H1 (cell line): Measurements from ENCODE around the gene COL5A1. TPM values are rescaled to one million over a fixed set of nuclear protein-coding genes. Genes with fewer than 3 reads are reported as not detected.

Experiments
- CTCF ChIA-PET: fragments of 300-600 bp; sonication (Branson Sonifier 250); formaldehyde crosslinking; loops from one replicate; lab custom pipeline; 2021; ENCODE audit not compliant: partially characterized antibody; lab: Charles Lee
- POLR2A ChIA-PET: fragments of 300-600 bp; sonication (Branson Sonifier 250); formaldehyde crosslinking; loops from one replicate; lab custom pipeline; 2021; ENCODE audit warnings: inconsistent platforms; ENCODE audit not compliant: partially characterized antibody; lab: Charles Lee
- DNase-seq, 2 experiments: peaks; one replicate each; pipeline versions ENCODE4 v3.0.0 to v3.0.0-alpha.2; 2010 to 2022; ENCODE audit warnings: low spot score in 2 of 2, low read depth in 1 of 2, mixed read lengths in 1 of 2
- FAIRE-seq: peaks from 2 replicates; lab custom pipeline; 2011; peaks lifted over from hg19 to GRCh38; lab: Jason Lieb, UNC
- H2AFZ ChIP-seq: 2 replicates; pipeline ENCODE4 v1.8.1; 2012; ENCODE audit warnings: low read length, inconsistent platforms
- H2AK5ac ChIP-seq: 2 replicates; pipeline ENCODE4 v1.6.1; 2013; ENCODE audit warnings: low read depth, low read length
- H2BK120ac ChIP-seq: replicated peaks from 2 replicates; pipeline ENCODE3; 2013; ENCODE audit warnings: low read depth, low read length, inconsistent platforms
- H2BK12ac ChIP-seq: 2 replicates; pipeline ENCODE4 v1.6.1; 2013; ENCODE audit warnings: low read depth, low read length
- H2BK15ac ChIP-seq: 2 replicates; pipeline ENCODE4 v1.6.1; 2013; ENCODE audit warnings: low read length
- H2BK20ac ChIP-seq: 2 replicates; pipeline ENCODE4 v1.6.1; 2013; ENCODE audit warnings: low read length
- H2BK5ac ChIP-seq: 2 replicates; pipeline ENCODE4 v1.6.1; 2013; ENCODE audit warnings: low read depth, low read length
- H3K14ac ChIP-seq: 2 replicates; pipeline ENCODE4 v1.6.1; 2013; ENCODE audit warnings: inconsistent platforms; ENCODE audit not compliant: insufficient read length
- H3K18ac ChIP-seq: 2 replicates; pipeline ENCODE4 v1.6.1; 2013; ENCODE audit warnings: low read length; ENCODE audit errors: extremely low read depth
- H3K23ac ChIP-seq: 2 replicates; pipeline ENCODE4 v1.6.1; 2013; ENCODE audit warnings: inconsistent platforms; ENCODE audit not compliant: insufficient read length
- H3K23me2 ChIP-seq: 2 replicates; pipeline ENCODE4 v1.6.1; 2013; ENCODE audit warnings: low read depth, low read length
- H3K27ac ChIP-seq: 2 replicates; pipeline ENCODE4 v1.6.1; 2011; ENCODE audit warnings: low read depth, low read length, inconsistent platforms
- H3K27me3 ChIP-seq, 4 experiments: replicated peaks in 1 of 4; 1 replicate in 1 of 4; 2 replicates in 3 of 4; pipeline versions ENCODE4 v1.6.1 to v1.8.1; 2011 to 2013; ENCODE audit warnings: low read length in 3 of 4, mild to moderate bottlenecking in 3 of 4, inconsistent platforms in 2 of 4, mixed read lengths in 2 of 4, moderate library complexity in 1 of 4; ENCODE audit not compliant: control insufficient read depth in 3 of 4, insufficient read depth in 3 of 4; ENCODE audit errors: extremely low read depth in 1 of 4
- H3K36me3 ChIP-seq, 4 experiments: 2 replicates each; pipeline versions ENCODE4 v1.6.1 to v1.8.1; 2011 to 2013; ENCODE audit warnings: mild to moderate bottlenecking in 4 of 4, low read length in 3 of 4, moderate library complexity in 2 of 4, control low read depth in 1 of 4, inconsistent platforms in 1 of 4; ENCODE audit not compliant: insufficient read depth in 4 of 4, control insufficient read depth in 2 of 4
- H3K4ac ChIP-seq: replicated peaks from 2 replicates; pipeline ENCODE3; 2013; ENCODE audit warnings: low read length, low read depth, mixed read lengths, inconsistent platforms; ENCODE audit not compliant: insufficient read length
- H3K4me1 ChIP-seq, 4 experiments: replicated peaks in 1 of 4; 1 replicate in 1 of 4; 2 replicates in 3 of 4; pipeline versions ENCODE4 v1.6.1 to v1.8.1; 2011 to 2013; ENCODE audit warnings: low read length in 3 of 4, inconsistent platforms in 2 of 4, mixed read lengths in 1 of 4; ENCODE audit not compliant: insufficient read depth in 4 of 4, control insufficient read depth in 3 of 4
- H3K4me2 ChIP-seq, 2 experiments: 2 replicates each; pipeline versions ENCODE4 v1.6.1 to v1.8.1; 2011 to 2013; ENCODE audit warnings: low read depth in 2 of 2, low read length in 2 of 2, control low read depth in 1 of 2, inconsistent platforms in 1 of 2, mild to moderate bottlenecking in 1 of 2; ENCODE audit not compliant: insufficient read depth in 1 of 2
- H3K4me3 ChIP-seq, 4 experiments: fragments of 200-600, 300-600 bp in 1 of 4; sonication (generic), shearing (Covaris generic), sonication (Bioruptor Twin) in 1 of 4; 2 replicates each; pipeline versions ENCODE4 v1.5.1 to v1.8.1; 2011 to 2016; ENCODE audit warnings: low read length in 4 of 4, low read depth in 3 of 4, control low read depth in 2 of 4, inconsistent platforms in 2 of 4, mild to moderate bottlenecking in 2 of 4, mixed read lengths in 1 of 4, moderate library complexity in 1 of 4; ENCODE audit not compliant: insufficient read depth in 2 of 4; ENCODE audit errors: extremely low read depth in 1 of 4
- H3K56ac ChIP-seq: replicated peaks from 2 replicates; pipeline ENCODE3; 2013; ENCODE audit warnings: low read depth, mild to moderate bottlenecking, mixed read lengths, low read length, inconsistent platforms; ENCODE audit not compliant: insufficient read length
- H3K79me1 ChIP-seq: 2 replicates; pipeline ENCODE4 v1.6.1; 2013; ENCODE audit warnings: low read depth, low read length, control low read depth
- H3K79me2 ChIP-seq, 2 experiments: 2 replicates each; pipeline versions ENCODE4 v1.6.1 to v1.8.1; 2012 to 2013; ENCODE audit warnings: low read length in 2 of 2, mild to moderate bottlenecking in 2 of 2, inconsistent platforms in 1 of 2; ENCODE audit not compliant: insufficient read depth in 2 of 2, control insufficient read depth in 1 of 2
- H3K9ac ChIP-seq, 4 experiments: replicated peaks in 1 of 4; 1 replicate in 1 of 4; 2 replicates in 3 of 4; pipeline versions ENCODE4 v1.6.1 to v1.8.1; 2011 to 2013; ENCODE audit warnings: low read depth in 3 of 4, low read length in 3 of 4, control low read depth in 2 of 4, mild to moderate bottlenecking in 2 of 4, moderate library complexity in 2 of 4, inconsistent platforms in 1 of 4; ENCODE audit errors: extremely low read depth in 1 of 4
- H3K9me3 ChIP-seq, 2 experiments: 2 replicates each; pipeline versions ENCODE4 v1.6.1 to v1.8.1; 2012 to 2013; ENCODE audit warnings: mild to moderate bottlenecking in 2 of 2, moderate library complexity in 2 of 2, control low read depth in 1 of 2, inconsistent platforms in 1 of 2, low read depth in 1 of 2, low read length in 1 of 2, mixed read lengths in 1 of 2; ENCODE audit not compliant: insufficient read depth in 2 of 2
- H4K20me1 ChIP-seq, 2 experiments: replicated peaks in 1 of 2; 2 replicates each; pipeline versions ENCODE3 to v1.8.1; 2011 to 2013; ENCODE audit warnings: inconsistent platforms in 2 of 2, low read length in 2 of 2, mild to moderate bottlenecking in 1 of 2; ENCODE audit not compliant: insufficient read depth in 2 of 2, control insufficient read depth in 1 of 2
- H4K5ac ChIP-seq: 2 replicates; pipeline ENCODE4 v1.6.1; 2013; ENCODE audit warnings: low read length, low read depth, mixed read lengths, inconsistent platforms; ENCODE audit not compliant: insufficient read length
- H4K8ac ChIP-seq: 2 replicates; pipeline ENCODE4 v1.8.0; 2013; ENCODE audit warnings: mild to moderate bottlenecking, moderate library complexity, low read length, inconsistent platforms; ENCODE audit not compliant: insufficient read depth; ENCODE audit errors: extremely low read depth
- H4K91ac ChIP-seq: replicated peaks from 2 replicates; pipeline ENCODE3; 2013; ENCODE audit warnings: low read length, mixed read lengths, inconsistent platforms; ENCODE audit not compliant: insufficient read length
- CHD1 ChIP-seq: IDR thresholded peaks from 2 replicates; pipeline ENCODE4 v1.6.1; 2012; ENCODE audit warnings: low read depth, low read length, improper control_type of control experiment
- SIN3A ChIP-seq, 2 experiments: IDR thresholded peaks in 1 of 2; conservative IDR thresholded peaks in 1 of 2; 2 replicates each; pipeline ENCODE4 v1.6.1; 2011 to 2012; ENCODE audit warnings: low read length in 2 of 2, improper control_type of control experiment in 1 of 2, low read depth in 1 of 2, mild to moderate bottlenecking in 1 of 2
- WGBS, 2 experiments: shearing (Covaris generic) in 1 of 2; methylation state at CpG; one replicate each; pipeline versions ENCODE4 v1.1.6 to v1.1.7; 2013 to 2015; ENCODE audit warnings: low lambda C conversion rate in 2 of 2, mixed read lengths in 2 of 2, inconsistent platforms in 1 of 2, low coverage in 1 of 2, missing lambda C conversion rate in 1 of 2; ENCODE audit not compliant: insufficient replicate concordance in 2 of 2, insufficient coverage in 1 of 2, insufficient read length in 1 of 2; ENCODE audit errors: extremely low coverage in 1 of 2, missing lambda C conversion rate in 1 of 2; 5-methylcytosine and 5-hydroxymethylcytosine counted together
- polyA plus RNA-seq, 7 experiments: library from polyadenylated mRNA; depleted of rRNA in 3 of 7; stranded (reverse) in 5 of 7; unstranded in 2 of 7; fragments of >200 nt in 5 of 7; fragments of 200-250 nt in 2 of 7; gene quantifications; 1 replicate in 5 of 7; 2 replicates in 1 of 7; 4 replicates in 1 of 7; pipeline versions ENCODE4 v1.2.1 to v1.2.3, GENCODE V29; 2011 to 2013; ENCODE audit warnings: missing spikeins in 2 of 7, mixed read lengths in 2 of 7
- total RNA-seq: library from RNA; stranded (reverse); fragmentation: NEBNext Ultra II Directional; extraction: Animal tissue kit (Norgen Biotek cat#: 25700); gene quantifications from 2 replicates; pipeline ENCODE4 v1.2.1, GENCODE V29; 2021

The COL5A1 gene
- total and polyA plus RNA-seq, 2 of the 8 experiments (the other 6 are each of a cell fraction or from before 2014, with no cell fraction given): 3.8 to 12.0 TPM

DNA sequence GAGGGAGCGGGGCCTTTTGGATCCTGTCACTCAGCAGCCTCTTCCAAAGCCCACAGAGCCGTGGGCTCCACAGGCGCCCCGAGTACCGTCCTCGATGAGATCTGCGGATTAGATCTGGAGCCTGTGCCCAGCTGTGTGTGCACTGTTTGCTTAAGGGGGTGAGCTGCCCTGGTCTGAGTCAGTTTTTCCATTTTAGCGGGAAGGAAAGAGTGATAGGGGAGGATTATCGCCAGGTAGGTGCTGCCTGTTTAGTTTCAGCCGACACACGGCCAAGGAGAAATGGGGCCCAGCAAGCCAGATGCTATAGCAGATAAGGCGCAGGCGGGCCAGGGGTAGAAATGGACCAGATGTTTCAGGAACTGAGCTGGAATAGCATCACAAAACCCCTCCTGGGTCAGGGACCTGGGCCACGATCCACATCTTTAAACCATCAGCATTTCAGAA is 18.1 kb downstream of the COL5A1 start:
- Histone ChIP-seq H2BK15ac (no peak overlapping the region), H3K4me1 (peaks cover 0 to 10% (median 7%) of the 10 kb centered on the region in 4 experiments; a peak in 5 of 7 replicates), H4K91ac (no peak overlapping the region), H3K4me2 (no peak overlapping the region), H2BK12ac (no peak overlapping the region), H4K5ac (no peak overlapping the region), H2BK120ac (no peak overlapping the region), H2AK5ac (no peak overlapping the region), H3K79me1 (no peaks in the 10 kb centered on the region), H4K8ac (no peak overlapping the region), H3K4ac (no peak overlapping the region), H3K4me3 (no peak overlapping the region), H2BK5ac (no peak overlapping the region), H3K9me3 (peaks cover 11 to 13% of the 10 kb centered on the region in 2 experiments), H3K36me3 (no peaks in the 10 kb centered on the region), H3K27me3 (no peaks in the 10 kb centered on the region), H2AFZ (no peak overlapping the region), H2BK20ac (no peak overlapping the region), H3K23me2 (peaks cover 3% of the 10 kb centered on the region; the same call in 1 of the 2 replicates), H3K79me2 (no peaks in the 10 kb centered on the region), H3K23ac (no peak overlapping the region), H3K27ac (no peak overlapping the region), H3K56ac (no peak overlapping the region), H4K20me1 (peaks cover 0 to 5% of the 10 kb centered on the region in 2 experiments), H3K18ac (no peak overlapping the region), H3K14ac (no peak overlapping the region), H3K9ac (no peak overlapping the region)
- ChIA-PET POLR2A (no interaction called here), CTCF (interaction anchor here (1.0 to 3.8 kb wide), 11 partner anchors 8 to 210 kb away, joined by 3 to 31 read pairs (median 5); no protein-coding TSS in a partner anchor)
- FAIRE-seq (no peak), DNase-seq (no peak)
- TF ChIP-seq SIN3A (conservative IDR thresholded peaks at IDR 0.05 in 1 of 2, IDR thresholded peaks at IDR 0.05 in 1 of 2; ENCODE audit: low read depth in 1 of 2, low read length in 2 of 2) (no peak), CHD1 (no peak)
- WGBS, 2 experiments: 82% methylated on average over 14 of the region's 14 CpGs; no CpG with 5 or more reads in 1 of the 2 experiments
